HG03432 (cell line): ENCODE data around the gene CDC42EP3.

Experiments
- ATAC-seq: cut with Tn5 transposase; IDR thresholded peaks from one replicate; pipeline ENCODE4 v1.9.1; 2021; ENCODE audit warnings: mild to moderate bottlenecking, moderate library complexity; ENCODE audit not compliant: unreplicated experiment

Gene CDC42EP3

DNA sequence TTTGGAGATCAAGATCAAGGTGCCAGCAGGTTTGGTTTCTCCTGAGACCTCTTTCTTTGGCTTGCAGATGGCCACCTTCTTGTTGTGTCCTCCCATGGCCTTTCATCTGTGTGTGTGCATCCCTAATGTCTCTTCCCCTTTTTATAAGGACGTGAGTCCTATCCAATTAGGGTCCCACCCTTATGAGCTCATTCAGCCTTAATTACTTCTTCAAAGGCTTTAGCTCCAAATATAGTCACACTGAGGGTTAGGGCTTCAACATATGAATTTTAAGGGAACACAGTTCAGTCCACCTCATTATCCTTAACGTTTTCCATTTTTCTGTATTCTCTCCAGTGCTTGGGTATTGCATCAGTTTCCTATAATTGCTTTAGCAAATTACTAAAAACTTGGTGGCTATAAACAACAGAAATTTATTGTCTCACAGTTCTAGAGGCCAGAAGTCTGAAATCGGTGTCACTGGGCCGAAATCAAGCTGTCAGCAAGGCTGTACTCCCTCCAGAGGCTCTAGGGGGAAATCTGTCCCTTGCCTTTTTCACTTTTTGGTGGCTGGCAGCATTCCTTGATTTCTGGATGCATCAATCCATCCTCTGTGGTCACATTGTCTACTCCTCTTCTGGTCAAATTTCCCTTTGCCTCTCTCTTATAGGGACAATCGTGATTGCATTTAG, 34.1 kb downstream of the CDC42EP3 start:
- no peak for ATAC-seq

DNA sequence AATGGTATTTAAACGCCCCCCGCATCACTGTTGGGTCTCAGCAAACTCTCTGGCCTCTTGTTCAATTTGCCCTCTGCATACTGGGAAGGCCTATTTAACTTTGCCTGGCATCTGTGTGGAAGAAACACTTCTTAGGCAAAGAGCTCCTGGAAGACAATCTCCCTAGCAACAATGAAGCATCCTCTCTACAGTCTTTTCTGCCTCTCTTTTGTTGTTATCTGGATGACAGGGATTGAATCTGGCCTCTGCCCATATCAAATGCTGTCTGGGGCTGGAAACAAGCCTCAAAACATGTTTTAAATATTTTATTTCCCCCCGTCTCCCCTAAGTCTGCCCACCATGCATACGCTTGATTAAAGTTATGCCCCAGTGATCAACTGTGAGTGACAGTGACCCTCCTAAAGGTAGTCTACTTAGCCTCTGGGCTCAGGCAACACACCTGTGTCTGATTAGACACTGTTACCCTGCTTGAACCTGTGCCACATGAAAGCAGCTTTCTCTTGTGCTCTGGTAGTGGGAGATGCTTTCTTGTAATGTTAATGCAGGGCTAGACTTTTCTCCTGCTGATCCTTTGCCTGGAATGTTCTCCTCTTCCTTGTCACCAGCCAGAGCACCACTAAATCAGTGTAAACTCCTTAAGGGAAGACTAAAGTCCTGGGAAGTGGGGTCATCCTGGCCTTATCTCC, 34.9 kb downstream of the CDC42EP3 start:
- no peak for ATAC-seq

DNA sequence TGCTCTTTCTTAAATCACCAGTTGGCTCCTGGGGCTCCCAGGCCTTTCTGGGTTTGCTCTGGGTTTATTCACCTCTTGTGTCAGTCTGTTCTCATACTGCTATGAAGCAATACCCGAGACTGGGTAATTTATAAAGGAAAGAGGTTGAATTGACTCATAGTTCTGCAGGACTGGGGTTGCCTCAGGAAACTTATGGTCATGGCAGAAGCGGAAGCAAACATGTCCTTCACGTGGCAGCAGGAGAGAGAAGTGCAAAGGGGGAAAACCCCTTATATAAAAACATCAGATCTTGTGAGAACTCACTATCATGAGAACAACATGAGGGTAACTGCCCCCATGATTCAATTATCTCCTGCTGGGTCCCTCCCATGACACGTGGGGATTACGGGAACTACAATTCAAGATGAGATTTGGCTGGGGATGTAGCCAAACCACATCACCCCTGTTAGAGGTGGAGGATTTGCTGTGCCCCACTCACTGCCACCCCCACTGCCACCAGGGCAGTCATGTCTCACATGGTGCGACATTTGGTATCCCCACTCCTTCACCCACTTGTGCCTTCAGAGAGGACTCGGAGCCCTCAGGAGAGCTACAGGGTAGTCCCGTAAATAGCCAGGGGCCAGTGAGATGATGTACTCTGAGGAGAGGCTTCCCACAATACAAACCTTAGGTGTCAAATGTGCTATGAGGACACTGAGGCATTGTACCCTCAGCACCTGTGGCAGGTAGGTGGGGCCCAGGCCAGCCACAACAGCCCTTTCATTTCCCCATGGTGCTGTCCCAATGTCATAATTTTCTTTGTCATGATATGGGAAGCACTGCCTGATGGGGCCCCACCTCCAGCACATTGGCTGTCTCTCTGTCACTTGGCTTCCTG, 35.7 kb downstream of the CDC42EP3 start:
- ATAC-seq, result peak; percentile 77

DNA sequence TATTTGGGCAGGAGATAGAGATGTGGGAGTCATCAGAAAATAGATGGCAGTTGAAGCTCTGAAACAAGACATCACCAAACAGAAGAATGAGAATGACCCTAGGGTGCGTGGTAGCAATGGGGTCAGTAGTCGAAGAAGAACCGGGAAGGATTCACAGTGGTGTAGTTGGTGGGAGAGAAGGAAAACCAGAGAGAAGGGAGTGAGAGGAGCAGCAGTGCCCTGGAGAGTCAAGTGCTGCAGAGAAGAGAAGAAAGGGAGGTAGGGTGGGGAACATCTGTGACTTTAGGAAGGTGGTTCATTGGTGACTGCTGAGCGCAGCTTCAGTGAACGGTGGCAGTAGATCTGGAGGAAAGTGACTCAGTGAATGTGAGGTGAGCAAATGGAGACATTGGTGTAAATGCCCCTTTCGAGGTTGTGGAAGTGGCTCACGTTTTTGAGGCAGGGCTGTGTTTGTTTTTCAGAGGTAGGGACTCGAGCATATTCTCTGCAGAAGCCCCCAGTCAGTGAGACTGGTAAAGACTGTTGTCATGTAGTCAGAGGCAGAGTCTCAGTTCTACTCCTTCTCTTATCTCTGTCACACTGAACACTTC, 36.4 kb downstream of the CDC42EP3 start:
- ATAC-seq, result no peak

DNA sequence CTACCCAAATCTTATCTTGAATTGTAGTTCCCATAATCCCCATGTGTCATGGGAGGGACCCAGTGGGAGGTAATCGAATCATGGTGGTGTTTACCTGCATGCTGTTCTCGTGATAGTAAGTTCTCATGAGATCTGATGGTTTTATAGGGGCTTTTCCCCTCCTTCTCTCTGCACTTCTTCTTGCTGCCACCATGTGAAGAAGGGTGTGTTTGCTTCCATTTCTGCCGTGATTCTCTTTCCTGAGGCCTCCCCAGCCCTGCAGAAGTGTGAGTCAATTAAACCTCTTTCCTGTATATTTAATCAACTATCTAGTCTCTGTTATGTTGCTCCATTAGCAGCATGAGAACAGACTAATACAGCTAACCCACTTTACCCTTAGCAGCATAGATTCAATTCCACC, 37.6 kb downstream of the CDC42EP3 start:
- ATAC-seq, result no peak

DNA sequence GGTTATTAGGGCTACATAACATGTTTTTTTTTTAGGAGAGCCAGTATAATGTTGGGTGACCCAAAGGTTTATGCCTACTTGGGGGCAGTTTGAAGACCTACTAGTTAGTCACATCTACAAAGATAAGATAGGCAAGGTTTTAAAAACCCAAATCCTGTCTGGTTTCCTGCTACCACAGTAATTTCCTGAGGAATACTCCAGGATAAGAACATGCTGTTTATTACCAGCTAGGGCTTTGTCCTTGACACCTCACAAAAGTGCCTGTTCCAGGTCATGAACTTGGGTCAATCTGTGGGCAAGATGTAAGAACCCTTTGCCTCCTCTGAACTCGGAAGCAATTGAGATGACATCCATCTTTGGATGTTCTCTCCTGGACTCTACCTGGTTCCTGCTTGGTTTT, 38.2 kb downstream of the CDC42EP3 start:
- ATAC-seq, result no peak

DNA sequence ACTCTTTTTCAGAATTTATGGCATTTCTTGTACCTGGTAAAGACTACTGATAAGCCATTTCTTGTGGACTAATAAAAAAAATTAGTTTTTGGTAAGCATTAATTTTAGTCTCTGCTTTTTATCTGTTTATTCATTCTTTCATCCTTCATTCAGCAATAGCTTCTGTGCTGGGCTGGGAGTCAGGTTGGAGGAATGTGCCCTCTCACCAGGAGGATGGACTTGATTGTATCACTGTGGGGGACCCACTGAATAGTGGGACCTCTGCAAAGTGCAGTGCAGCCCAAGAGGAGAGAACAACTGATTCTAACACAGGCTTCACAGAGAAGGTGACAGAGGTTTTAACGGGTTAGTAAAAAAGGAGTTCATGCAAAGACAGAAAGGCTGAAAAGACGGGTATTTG, 39.1 kb downstream of the CDC42EP3 start:
- no peak for ATAC-seq

DNA sequence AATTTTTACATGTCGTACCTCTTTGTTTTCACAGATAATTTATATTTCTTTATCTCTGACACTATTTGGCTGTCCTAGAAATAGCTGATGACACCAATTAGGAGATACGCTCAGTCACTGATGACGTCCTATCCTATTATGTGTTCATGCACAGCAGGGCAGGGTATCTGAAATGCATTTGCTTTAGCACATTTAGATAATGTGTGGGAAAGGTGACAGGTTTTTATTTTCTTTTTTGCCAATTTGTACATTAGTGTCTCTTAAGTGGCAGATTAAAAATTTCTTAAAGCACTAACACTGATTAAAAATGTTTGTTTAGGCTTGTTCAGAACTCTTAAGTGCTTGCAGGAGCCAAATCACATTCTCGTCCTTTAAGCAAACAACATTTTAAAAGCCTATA, 39.7 kb downstream of the CDC42EP3 start:
- no peak for ATAC-seq

DNA sequence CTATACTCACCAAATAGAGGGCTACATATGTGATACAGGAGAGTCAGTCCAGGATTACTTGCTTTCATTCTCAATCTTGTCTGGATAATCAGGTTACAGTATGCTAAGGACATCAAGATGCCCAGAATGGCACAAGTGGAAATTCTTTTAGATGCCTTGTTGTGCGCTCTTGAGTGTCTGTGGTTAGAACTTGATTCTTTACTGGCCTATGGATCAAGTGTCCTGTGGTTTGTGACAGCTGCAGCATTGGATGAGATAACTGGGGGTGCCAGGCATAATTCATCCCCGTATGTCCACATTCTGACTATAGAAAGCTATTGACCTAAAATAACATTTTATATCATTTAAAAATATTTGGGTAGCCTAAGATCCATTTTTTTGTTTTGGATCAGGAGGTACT, 40.1 kb downstream of the CDC42EP3 start:
- no peak for ATAC-seq

DNA sequence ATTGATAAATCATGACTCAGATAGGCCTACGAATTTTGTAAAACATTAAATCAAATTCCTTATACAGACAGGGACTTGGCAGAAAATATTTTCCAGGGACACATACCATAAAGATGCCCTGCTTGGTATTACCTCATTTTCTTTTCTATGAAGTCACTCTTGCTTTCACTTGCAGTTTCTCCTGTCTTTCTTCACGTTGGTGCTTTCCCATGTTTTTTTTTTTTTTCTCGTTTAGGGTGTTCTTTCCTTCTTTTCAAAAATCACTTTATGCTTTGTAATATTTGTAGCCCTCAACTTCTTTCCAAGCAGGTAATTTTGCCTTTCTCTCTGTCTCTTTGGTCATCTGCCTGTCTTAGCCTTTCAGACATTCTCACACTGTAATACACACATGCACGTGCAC, 40.7 kb downstream of the CDC42EP3 start:
- no peak for ATAC-seq

DNA sequence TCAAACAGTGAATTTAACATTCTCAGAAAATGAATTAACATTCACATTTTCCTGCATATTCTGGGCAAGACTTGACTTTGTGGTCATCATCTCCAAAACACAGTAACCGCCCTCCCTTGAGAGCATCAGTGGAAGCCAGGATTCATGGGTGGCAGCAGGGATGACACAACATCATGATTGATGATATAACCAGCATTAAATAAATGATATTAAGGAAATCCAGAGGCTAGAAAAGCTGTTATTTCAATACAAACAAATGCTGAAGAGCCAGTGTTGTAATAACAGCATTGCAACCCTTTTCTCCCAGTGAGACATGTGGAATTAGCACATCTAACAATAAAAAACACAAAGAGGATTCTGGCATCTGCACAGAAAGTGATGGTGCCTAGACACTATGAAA, 41.1 kb downstream of the CDC42EP3 start:
- no peak for ATAC-seq

DNA sequence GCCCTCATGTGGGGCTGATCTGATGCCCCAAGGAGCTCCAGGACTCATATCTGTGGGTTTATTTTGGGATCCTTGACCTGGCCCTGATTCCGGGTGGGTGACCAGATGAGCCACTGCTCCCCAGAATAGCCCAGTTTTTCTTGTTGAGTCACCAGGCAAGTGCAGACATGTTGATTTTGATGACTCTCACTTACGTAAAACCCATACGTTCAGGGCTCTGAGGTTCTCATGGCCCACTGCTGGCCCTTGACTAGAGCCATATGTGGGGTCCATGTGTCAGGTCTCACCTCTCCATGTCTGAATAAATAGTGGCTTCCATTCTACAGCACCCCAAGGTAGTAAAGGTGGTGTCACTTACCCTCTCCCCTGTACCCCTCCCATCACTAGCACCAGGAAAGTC, 41.9 kb downstream of the CDC42EP3 start:
- ATAC-seq, result no peak

DNA sequence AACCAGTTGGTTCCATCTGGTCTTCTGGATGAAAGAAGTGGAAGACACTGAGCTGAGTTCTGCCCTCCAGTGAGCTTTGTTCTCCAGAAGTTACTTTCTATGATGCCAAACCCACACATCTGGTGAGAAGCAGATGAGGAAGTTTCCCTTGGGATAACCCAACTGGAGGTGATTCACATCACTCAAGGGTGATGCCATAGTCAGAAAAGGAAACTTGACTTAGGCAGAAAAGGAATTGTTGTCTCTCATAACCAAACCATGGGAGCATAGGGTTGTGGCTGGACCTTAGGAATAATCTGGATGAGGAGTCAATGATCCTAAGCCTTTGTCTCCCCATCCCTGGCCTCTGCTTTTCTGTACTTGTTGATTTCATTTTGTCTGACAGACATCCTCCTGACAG, 43.7 kb downstream of the CDC42EP3 start:
- ATAC-seq, result no peak

DNA sequence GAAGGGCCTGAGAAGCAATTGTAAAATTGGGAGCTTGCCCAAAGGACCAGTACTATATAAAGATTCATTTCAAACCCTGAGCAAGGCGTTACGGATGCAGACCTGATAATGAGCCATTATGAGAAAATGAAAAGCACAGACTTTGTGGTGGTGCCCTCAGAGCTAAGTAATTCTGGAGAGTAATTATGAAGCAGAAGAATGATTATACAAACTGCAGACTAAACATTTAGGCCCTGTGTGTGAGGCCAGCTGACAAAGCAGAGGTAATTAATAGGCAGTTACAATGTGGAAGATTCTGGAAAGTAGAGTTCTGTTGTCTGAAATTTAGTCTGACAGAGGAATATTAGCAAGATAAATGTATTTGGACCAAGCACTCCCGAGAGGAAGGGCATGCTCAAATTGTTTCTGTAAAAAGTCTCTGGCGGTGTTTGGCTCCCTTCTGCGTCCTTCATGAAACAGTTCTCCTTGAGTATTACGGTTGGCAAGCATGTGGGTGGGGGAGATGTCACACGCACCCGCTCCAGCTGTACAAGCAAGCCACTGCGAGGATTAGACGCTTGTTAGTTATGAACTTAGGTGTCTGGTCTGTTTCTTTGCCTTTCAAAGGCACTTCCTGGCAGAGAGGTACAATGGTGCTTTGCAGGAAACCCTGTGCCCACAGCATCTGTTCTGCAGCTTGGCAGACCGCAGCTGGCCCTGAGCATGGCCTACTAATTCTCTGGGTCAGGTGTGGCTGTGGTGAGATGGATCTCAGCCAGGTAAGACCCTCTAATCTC, 45.5 kb downstream of the CDC42EP3 start:
- ATAC-seq, result peak; percentile 32

DNA sequence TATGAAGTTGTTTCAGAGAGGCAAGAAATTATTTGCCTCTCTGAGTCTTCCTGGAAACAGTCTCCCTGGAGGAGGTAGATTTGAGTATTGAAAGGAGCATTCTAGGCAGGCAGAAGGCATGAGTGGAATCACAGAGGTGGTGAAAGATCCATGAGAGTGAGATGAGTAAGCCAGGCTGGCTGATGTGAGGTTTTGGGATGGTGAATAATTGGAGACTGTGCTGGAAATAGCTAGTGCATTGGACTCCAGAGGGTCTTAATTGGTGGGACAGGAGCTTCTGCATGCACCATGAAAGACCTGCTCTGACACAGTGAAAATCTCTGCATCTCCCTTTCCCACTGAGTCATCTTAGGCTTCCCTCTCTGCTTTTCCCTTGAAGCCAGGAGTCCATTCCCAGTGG, 46.3 kb downstream of the CDC42EP3 start:
- ATAC-seq, result no peak

DNA sequence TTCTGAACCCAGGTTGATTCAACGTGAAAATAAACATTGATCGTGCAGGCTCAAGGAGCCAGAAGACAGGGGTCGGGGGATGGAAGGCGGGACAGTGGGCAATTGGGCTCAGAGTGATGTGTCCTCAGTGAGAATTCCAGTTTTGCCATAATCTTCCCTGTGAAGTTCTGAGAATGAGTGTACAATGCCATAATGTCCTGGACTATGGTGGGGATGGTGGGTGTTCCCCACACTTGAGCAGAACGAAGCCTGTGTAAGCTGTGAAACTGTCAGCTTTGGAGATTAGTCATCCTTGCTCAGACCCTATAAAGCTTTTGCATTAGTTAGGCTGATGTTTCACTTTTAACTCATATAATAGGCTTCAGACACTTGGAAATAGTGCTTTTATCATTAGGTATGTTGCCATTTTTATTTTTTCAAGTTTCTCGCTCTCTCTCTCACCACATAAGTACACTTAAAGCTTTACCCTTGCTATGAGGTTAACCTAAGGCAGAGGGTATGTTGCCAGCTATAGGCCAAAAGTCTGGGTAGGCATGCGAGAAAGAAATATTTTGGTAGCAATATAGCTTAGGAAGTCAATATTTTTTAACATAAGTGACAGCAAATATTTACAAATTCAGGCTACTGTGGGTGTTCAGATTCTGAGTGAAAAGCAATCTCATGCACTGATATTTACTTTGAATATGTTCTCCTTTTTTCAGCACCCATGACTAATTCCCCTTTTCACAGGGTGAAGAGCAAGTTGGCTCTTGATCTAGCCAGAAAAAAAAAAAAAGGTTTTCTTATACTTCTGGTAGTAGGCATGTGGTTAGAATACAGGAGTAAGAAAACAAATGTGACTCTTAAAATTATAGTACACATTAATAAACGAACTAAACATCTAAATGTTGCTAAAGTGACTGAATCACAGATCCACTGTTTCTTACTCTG, 47.2 kb downstream of the CDC42EP3 start:
- ATAC-seq, result peak; percentile 86

DNA sequence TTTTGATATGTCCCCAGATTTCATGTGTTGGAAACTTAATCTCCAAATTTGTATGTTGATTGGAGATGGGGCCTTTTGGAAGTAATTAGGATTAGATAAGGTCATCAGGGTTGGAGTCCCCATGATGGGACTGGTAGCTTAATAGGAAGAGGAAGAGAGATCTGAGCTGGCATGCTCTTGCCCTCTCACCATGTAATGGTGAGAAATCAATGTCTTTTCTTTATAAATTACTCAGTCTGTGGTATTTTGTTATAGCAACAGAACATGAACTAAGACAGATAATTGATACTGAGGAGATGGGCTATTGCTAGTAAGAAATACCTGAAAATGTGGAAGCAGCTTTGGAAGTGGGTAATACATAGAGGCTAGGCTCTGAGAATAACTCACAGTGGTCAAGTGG, 48.0 kb downstream of the CDC42EP3 start:
- no peak for ATAC-seq

DNA sequence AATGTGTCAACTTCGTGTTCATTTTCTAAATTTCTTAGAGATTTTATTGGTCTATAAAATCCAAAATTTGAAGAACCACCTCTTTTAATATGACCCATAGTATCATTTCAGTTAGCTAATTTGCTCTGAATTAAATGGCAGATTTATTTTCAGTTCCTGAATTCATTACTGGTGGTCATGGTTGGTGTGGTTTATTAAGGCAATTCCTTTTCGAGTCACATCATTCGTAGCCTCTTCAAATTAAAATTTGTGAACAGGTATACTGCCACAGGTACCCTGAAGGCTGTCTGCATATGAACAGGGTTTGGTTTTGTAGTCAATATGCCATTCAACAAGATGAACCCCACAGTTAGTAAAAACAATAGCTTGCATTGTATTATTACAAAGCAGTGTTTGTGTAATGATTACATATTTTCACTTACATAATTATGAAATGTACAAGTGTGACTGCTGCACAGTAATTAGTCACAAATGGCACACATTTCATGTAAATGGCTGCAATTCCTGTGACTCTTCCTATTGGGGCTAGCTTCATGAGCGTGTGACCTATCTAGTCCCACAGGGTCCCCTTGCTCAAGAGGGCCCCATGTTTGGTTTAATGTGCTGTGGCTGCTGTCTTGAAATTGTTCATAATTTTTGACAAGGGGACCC, 48.9 kb downstream of the CDC42EP3 start:
- ATAC-seq, result no peak

DNA sequence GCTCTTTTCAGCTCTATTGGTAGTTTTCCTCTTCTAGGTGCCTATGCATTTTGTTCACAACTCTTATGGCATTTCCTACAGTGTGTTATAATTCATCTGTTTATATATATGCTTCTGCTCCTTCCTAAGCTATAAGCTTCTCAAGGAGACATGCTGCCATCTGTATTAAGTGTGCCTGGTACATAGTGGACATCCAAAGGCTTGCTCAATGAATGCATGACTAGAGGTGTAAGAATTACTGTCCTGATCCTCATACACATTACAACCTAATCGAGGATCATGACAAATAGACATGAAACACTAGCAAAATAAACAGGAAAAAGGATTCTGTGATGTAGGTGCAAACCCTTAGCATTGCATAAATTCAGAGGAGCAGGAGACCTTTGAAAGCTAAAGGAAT, 50.2 kb downstream of the CDC42EP3 start:
- ATAC-seq, result no peak
